ENCODE measurements around the gene AQP1.
A peak's percentile ranks its signal among the peaks of the same experiment; 100 is the strongest.

AQP1 gene

DNA sequence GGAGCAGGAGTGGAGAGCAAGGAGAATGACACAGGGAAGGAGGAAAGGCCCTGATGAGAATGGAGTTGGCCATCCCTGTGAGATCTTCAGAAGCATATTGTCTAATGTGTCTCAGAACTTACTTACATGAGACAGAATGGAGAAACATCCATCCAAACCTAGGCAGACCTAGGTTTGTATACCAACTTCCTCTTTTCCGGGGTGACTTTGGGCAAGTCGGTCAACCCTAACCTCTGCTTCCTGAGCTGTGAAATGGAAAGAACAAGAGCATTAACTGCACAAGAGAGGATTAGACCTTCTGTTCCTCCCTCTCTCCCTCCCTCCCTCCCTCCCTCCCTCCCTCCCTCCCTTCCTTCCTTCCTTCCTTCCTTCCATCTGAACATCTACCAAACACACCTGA, 56.6 kb downstream of the AQP1 start:
- peak; percentile 24 for DNase-seq (ENCODE audit: low spot score)
- in situ Hi-C loops (cut with MboI; ENCODE audit: low sequenced_read_pairs, unreplicated experiment), result no loop called here
- TF ChIP-seq, protein P1, sequence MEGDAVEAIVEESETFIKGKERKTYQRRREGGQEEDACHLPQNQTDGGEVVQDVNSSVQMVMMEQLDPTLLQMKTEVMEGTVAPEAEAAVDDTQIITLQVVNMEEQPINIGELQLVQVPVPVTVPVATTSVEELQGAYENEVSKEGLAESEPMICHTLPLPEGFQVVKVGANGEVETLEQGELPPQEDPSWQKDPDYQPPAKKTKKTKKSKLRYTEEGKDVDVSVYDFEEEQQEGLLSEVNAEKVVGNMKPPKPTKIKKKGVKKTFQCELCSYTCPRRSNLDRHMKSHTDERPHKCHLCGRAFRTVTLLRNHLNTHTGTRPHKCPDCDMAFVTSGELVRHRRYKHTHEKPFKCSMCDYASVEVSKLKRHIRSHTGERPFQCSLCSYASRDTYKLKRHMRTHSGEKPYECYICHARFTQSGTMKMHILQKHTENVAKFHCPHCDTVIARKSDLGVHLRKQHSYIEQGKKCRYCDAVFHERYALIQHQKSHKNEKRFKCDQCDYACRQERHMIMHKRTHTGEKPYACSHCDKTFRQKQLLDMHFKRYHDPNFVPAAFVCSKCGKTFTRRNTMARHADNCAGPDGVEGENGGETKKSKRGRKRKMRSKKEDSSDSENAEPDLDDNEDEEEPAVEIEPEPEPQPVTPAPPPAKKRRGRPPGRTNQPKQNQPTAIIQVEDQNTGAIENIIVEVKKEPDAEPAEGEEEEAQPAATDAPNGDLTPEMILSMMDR (IDR thresholded peaks at IDR 0.05; ENCODE audit: borderline replicate concordance, control extremely low read depth, extremely low read depth, insufficient read depth, missing control alignments), result no peak

DNA sequence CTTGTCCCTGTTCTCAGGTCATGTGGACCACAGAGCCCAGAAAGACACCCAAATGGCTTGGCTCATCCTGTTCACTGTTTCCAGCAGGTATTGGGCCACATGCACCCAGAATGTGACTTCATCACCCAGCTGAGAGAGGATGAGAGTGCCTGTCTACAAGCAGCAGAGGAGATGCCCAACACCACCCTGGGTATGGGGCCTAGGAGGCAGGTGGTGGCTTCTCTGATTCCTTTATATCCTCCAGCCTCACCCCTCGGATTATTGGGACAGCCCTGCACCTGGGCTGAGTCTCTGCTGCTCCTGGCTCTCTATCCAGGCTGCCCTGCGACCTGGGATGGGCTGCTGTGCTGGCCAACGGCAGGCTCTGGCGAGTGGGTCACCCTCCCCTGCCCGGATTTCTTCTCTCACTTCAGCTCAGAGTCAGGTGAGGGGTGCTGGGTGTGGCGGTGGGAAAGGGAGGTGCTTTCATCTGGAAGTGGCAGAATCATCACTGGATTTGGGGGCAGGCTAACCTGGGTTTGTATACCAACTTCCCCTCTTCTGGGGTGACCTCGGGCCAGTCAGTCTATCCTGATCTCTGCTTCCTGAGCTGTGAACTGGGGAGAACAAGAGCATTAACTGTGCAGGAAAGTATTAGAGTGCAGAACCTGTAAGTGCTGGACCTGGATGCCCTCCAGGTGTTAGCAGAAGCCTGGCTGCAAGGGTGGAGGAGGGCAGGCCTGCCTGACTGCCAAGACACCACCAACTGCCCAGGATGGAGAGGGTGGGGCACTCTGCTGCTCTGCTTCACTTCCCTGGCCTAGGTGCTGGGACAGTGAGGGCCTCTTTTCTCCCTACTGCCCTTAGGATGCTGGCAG, 57.3 kb downstream of the AQP1 start:
- TF ChIP-seq, protein P1 (IDR thresholded peaks at IDR 0.05; ENCODE audit: borderline replicate concordance, control extremely low read depth, extremely low read depth, insufficient read depth, missing control alignments), result no peak
- in situ Hi-C loops (cut with MboI; ENCODE audit: low sequenced_read_pairs, unreplicated experiment), result no loop called here
- DNase-seq (ENCODE audit: low spot score), result peak; percentile 11

DNA sequence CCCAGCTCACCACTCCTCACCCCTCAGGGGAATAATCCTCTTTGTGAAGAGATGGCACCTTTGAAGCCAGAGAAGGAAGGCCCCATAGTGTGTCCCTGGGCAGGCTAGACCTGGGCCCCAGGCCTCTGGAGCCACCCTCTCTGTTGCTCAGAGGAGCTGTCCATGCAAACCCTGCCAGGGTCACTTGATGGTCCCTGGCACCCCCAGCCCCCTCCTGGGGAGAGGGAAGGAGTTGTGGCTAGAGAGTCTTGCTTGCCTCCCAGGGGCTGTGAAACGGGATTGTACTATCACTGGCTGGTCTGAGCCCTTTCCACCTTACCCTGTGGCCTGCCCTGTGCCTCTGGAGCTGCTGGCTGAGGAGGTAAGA, 57.9 kb downstream of the AQP1 start:
- no peak for DNase-seq (ENCODE audit: low spot score)
- in situ Hi-C loops (cut with MboI; ENCODE audit: low sequenced_read_pairs, unreplicated experiment), result no loop called here
- TF ChIP-seq, protein P1 (IDR thresholded peaks at IDR 0.05; ENCODE audit: borderline replicate concordance, control extremely low read depth, extremely low read depth, insufficient read depth, missing control alignments), result no peak

DNA sequence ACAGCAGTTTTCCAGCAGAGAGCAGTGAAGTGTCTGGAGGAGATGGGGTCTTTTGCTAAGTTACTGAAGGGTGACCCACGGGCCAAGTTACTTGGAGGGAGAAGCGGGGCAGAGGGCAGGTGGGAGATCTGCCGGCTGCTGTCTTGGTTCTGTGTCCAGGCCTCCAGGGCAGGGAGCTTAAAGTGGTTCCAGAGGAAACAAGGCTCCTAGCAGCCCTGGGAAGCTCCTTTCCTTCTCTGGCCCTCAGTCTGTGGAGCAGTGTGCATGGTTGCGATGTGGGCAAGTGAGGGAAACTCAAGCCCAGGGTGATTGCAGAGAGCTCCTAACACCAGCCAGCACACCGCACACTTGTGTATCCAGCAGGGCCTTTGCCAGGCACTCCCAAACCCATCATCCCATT, 58.4 kb downstream of the AQP1 start:
- DNase-seq (ENCODE audit: low spot score), result peak; percentile 6
- in situ Hi-C loops (cut with MboI; ENCODE audit: low sequenced_read_pairs, unreplicated experiment), result no loop called here
- TF ChIP-seq, protein P1 (IDR thresholded peaks at IDR 0.05; ENCODE audit: borderline replicate concordance, control extremely low read depth, extremely low read depth, insufficient read depth, missing control alignments), result no peak

DNA sequence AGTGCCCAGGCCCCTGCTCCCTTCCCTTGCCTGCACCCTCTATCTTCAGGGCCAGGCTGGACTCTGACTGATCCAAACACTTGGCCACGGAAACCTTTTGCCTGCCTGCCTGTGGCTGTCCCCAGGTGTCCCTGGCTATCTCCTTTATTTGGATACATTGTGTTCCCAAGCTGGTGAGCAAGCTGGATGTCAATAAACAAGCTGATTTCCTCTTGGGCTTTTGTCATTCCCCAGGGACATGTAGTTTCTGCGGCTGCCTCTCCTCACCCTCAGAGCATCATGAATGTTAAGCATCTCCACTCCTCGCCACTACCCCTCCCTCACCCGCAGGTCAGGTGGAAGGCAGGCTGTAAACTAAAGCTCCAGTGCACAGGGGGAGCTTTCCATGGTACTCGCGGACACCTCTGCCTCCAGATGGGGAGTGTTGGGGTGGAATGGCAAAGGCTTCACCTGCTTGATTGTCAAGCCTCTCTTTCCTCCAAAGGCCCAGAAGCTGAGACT, 59.0 kb downstream of the AQP1 start:
- in situ Hi-C loops (cut with MboI; ENCODE audit: low sequenced_read_pairs, unreplicated experiment), result no loop called here
- TF ChIP-seq, protein P1 (IDR thresholded peaks at IDR 0.05; ENCODE audit: borderline replicate concordance, control extremely low read depth, extremely low read depth, insufficient read depth, missing control alignments), result no peak
- DNase-seq (ENCODE audit: low spot score), result peak; percentile 21

DNA sequence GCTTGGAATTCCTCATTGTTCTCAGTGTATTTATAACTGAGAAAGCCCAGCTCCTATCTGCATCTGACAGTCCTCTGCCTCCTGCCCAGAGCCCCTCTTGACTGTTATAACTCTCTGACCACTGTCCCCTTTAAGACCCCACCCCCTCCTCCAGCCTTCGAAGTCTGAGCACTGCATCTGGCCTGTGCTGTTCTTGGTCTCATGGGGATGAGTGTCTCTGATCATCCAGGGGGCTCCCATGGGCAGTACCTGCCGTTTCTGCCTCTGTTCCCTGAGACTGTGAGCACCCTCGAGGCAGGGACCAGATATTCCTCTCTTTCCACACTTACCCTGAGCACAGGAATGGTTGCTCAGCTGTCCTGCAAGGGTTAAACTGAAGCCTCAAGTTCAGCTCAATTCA, 59.8 kb downstream of the AQP1 start:
- peak; percentile 6 for DNase-seq (ENCODE audit: low spot score)
- in situ Hi-C loops (cut with MboI; ENCODE audit: low sequenced_read_pairs, unreplicated experiment), result no loop called here
- TF ChIP-seq, protein P1 (IDR thresholded peaks at IDR 0.05; ENCODE audit: borderline replicate concordance, control extremely low read depth, extremely low read depth, insufficient read depth, missing control alignments), result no peak
